ENCODE results near the gene GNAT1. TPM values are rescaled to one million over a fixed set of nuclear protein-coding genes. Genes with fewer than 3 reads are reported as not detected.
"Not testable (repeated sequence)": the region's sequence is repeated elsewhere in the genome, so short reads cannot be mapped to it uniquely, and the experiment has no call there.

Gene GNAT1
- total RNA-seq, 1 donor from 2014 or later, result not detected

- DNase-seq, result no peak
Measured at GRCh38 chr3:50222169-50222528, 30.7 kb downstream of the GNAT1 start.

GRCh38 chr3:50224639-50225038 is 33.2 kb downstream of the GNAT1 start:
- DNase-seq, result no peak

- peak; percentile 43 for DNase-seq
Measured at GRCh38 chr3:50226888-50227389, 35.5 kb downstream of the GNAT1 start.

GRCh38 chr3:50227390-50228183 is 36.2 kb downstream of the GNAT1 start:
- peak; percentile 80 for DNase-seq

- DNase-seq, result not testable (repeated sequence)
Measured at GRCh38 chr3:50228184-50228763, 36.9 kb downstream of the GNAT1 start.

- no peak for DNase-seq
Measured at GRCh38 chr3:50229490-50229889, 38.1 kb downstream of the GNAT1 start.

GRCh38 chr3:50230104-50230793 is 38.8 kb downstream of the GNAT1 start:
- no peak for DNase-seq

- DNase-seq, result no peak
Measured at GRCh38 chr3:50230794-50231125, 39.4 kb downstream of the GNAT1 start.

GRCh38 chr3:50231581-50231980 is 40.2 kb downstream of the GNAT1 start:
- no peak for DNase-seq

- no peak for DNase-seq
Measured at GRCh38 chr3:50232303-50232702, 40.9 kb downstream of the GNAT1 start.

GRCh38 chr3:50233176-50233575 is 41.8 kb downstream of the GNAT1 start:
- DNase-seq, result no peak

- peak; percentile 98 for DNase-seq
Measured at GRCh38 chr3:50235716-50236483, 44.5 kb downstream of the GNAT1 start, which contains the start of gene GNAI2. TSS of gene GNAI2 (plus strand) at chr3:50236204. CDS start at chr3:50236336, 132 bp downstream.

GRCh38 chr3:50236484-50237132 is 45.2 kb downstream of the GNAT1 start:
- no peak for DNase-seq

- peak; percentile 43 for DNase-seq
Measured at GRCh38 chr3:50237133-50237651, 45.8 kb downstream of the GNAT1 start.

GRCh38 chr3:50237754-50238548 is 46.5 kb downstream of the GNAT1 start:
- peak; percentile 87 for DNase-seq

- DNase-seq, result peak; percentile 43
Measured at GRCh38 chr3:50238549-50239026, 47.2 kb downstream of the GNAT1 start.

GRCh38 chr3:50239649-50240048 is 48.2 kb downstream of the GNAT1 start:
- DNase-seq, result no peak

- DNase-seq, result peak; percentile 39
Measured at GRCh38 chr3:50241163-50241562, 49.8 kb downstream of the GNAT1 start.

GRCh38 chr3:50241713-50242380 is 50.4 kb downstream of the GNAT1 start:
- no peak for DNase-seq

GRCh38 chr3:50242381-50242770 is 51.0 kb downstream of the GNAT1 start:
- DNase-seq, result no peak

All from dermis blood vessel endothelial cell (primary cell).